ENCODE results near the gene RDH8.

GRCh38 chr19:9995084-9995483 lies 18.2 kb upstream of the RDH8 start:
- no peak for TF ChIP-seq CTCF (IDR thresholded peaks at IDR 0.05)
- no peak for TF ChIP-seq ZFX (IDR thresholded peaks at IDR 0.05; ENCODE audit: borderline replicate concordance)

All from 22Rv1 (cell line).